ENCODE measurements around the gene PDCD11. TPM values are rescaled to one million over a fixed set of nuclear protein-coding genes. Genes with fewer than 3 reads are reported as not detected.

Gene PDCD11
- total and polyA plus RNA-seq, 9 donors: 9.7 to 40.8 (median 24.5) TPM

DNA sequence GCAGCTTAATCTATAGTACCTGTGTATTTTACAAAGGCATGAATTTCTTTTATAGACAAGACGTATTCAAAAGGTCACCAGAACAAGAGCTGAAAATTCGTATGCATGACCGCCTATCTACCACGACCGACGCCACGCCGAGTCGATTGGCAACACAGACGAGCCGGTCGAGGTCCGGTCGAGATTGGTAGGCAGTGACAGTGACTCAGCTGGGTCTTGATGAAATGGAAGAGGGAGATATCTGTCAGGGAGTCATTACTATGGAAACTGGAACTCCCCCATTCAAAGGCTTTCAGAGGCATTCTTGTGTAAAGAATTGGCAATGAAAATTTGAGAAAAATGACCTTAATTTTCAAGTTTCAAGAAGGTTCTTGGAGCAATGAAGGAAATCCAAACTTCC lies 2.2 kb upstream of the PDCD11 start:
- Histone ChIP-seq H3K4me1 (ENCODE audit: insufficient read depth) (peaks cover 13% of the 10 kb centered on the region), H3K4me3 (no peak overlapping the region), H3K27ac (no peak overlapping the region), H3K27me3 (no peaks in the 10 kb centered on the region), H3K36me3 (no peaks in the 10 kb centered on the region), H3K9me3 (no peaks in the 10 kb centered on the region)
- intact Hi-C loops (cut with DNase I): no loop called here
- no peak for TF ChIP-seq EP300 (IDR thresholded peaks at IDR 0.05)
- TF ChIP-seq, protein P1, sequence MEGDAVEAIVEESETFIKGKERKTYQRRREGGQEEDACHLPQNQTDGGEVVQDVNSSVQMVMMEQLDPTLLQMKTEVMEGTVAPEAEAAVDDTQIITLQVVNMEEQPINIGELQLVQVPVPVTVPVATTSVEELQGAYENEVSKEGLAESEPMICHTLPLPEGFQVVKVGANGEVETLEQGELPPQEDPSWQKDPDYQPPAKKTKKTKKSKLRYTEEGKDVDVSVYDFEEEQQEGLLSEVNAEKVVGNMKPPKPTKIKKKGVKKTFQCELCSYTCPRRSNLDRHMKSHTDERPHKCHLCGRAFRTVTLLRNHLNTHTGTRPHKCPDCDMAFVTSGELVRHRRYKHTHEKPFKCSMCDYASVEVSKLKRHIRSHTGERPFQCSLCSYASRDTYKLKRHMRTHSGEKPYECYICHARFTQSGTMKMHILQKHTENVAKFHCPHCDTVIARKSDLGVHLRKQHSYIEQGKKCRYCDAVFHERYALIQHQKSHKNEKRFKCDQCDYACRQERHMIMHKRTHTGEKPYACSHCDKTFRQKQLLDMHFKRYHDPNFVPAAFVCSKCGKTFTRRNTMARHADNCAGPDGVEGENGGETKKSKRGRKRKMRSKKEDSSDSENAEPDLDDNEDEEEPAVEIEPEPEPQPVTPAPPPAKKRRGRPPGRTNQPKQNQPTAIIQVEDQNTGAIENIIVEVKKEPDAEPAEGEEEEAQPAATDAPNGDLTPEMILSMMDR (IDR thresholded peaks at IDR 0.05): no peak
- TF ChIP-seq POLR2A (IDR thresholded peaks at IDR 0.05): no peak
- DNase-seq: no peak
- WGBS, 3 donors: 86 to 89% (median 88%) methylated on average over 14 of the region's 14 CpGs

DNA sequence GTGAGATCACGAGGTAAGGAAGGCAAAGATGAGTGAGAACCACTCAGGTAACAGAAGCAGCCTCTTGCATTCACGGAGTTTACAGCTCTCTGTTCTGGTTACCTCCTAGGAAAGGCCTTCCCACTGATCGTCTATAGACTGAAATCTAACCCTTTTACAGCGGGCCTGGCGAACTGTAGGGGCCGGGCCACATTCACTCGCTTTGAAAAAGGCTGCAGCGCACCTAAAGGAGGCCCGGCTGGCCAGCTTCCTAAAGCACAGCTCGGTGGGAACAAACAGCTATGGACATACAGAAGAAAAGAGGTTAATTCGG lies 716 bp upstream of the PDCD11 start:
- Histone ChIP-seq H3K36me3 (no peaks in the 10 kb centered on the region), H3K4me1 (ENCODE audit: insufficient read depth) (peaks cover 13% of the 10 kb centered on the region), H3K4me3 (peak overlapping the region; percentile 89), H3K27me3 (no peaks in the 10 kb centered on the region), H3K27ac (peak overlapping the region; percentile 47 to 48), H3K9me3 (no peaks in the 10 kb centered on the region)
- intact Hi-C loops (cut with DNase I): no loop called here
- 0 to 1% (median 1%) methylated on average over 11 of the region's 11 CpGs for WGBS, 3 donors
- DNase-seq: no peak
- TF ChIP-seq POLR2A (IDR thresholded peaks at IDR 0.05): no peak
- TF ChIP-seq, protein P1 (IDR thresholded peaks at IDR 0.05): no peak
- TF ChIP-seq EP300 (IDR thresholded peaks at IDR 0.05): no peak

GRCh38 chr10:103396789-103397087 lies 312 bp downstream of the PDCD11 start:
- Histone ChIP-seq H3K27me3 (no peaks in the 10 kb centered on the region), H3K9me3 (no peaks in the 10 kb centered on the region), H3K4me3 (peak overlapping the region; percentile 89), H3K36me3 (no peaks in the 10 kb centered on the region), H3K27ac (no peak overlapping the region), H3K4me1 (ENCODE audit: insufficient read depth) (peaks cover 13% of the 10 kb centered on the region)
- intact Hi-C loops (cut with DNase I): no loop called here
- TF ChIP-seq POLR2A (IDR thresholded peaks at IDR 0.05): no peak
- no peak for TF ChIP-seq EP300 (IDR thresholded peaks at IDR 0.05)
- TF ChIP-seq, protein P1 (IDR thresholded peaks at IDR 0.05): no peak
- 0% methylated on average over 8 of the region's 8 CpGs for WGBS, 3 donors
- no peak for DNase-seq

DNA sequence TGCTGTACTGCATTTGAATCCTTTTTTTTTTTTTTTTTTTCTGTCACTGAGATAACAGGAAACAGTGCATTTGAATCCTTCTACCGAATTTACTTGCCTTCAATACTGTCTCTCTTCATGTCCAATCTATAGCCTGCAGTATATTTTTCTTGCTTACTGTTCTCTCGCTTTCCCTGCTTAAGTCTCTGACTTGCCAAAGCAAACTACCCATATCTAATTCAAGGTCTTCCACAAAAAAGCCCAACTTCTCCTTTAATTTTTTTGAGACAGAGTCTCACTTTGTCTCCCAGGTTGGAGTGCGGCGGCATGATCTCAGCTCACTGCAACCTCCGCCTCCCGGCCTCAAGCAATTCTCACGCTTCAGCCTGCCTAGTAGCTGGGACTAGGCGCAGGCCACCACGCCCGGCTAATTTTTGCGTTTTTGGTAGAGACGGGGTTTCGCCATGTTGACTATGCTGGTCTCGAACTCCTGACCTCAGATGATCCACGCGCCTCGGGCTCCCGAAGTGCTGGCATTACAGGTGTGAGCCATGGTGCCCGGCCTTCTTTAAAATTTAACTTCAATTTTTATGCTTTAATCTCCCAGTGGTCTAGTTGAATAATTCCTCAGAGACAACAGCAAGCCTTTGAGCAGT lies 882 bp downstream of the PDCD11 start:
- Histone ChIP-seq H3K27ac (no peak overlapping the region), H3K9me3 (no peaks in the 10 kb centered on the region), H3K27me3 (no peaks in the 10 kb centered on the region), H3K36me3 (no peaks in the 10 kb centered on the region), H3K4me3 (peak overlapping the region; percentile 89), H3K4me1 (ENCODE audit: insufficient read depth) (peaks cover 13% of the 10 kb centered on the region)
- DNase-seq: no peak
- TF ChIP-seq, protein P1 (IDR thresholded peaks at IDR 0.05): no peak
- TF ChIP-seq POLR2A (IDR thresholded peaks at IDR 0.05) (no peak), EP300 (IDR thresholded peaks at IDR 0.05) (no peak)
- intact Hi-C loops (cut with DNase I): no loop called here
- 29 to 50% (median 41%) methylated on average over 19 of the region's 19 CpGs for WGBS, 3 donors

Data from ovary (tissue), 9 donors.